SK-N-SH (cell line): ENCODE measurements around the gene HM13.

ENCODE experiments used
- CHD2 ChIP-seq: fragments of 150-350 bp; IDR thresholded peaks from 2 replicates; pipeline ENCODE4 v1.6.1; 2018; ENCODE audit warnings: low read length; ENCODE audit not compliant: partially characterized antibody
- CTCF ChIP-seq: fragments of 200-600 bp; sonication (generic); IDR thresholded peaks from 2 replicates; pipeline ENCODE4 v1.6.1; 2017; ENCODE audit warnings: antibody characterized with exemption, mild to moderate bottlenecking, moderate library complexity
- EP300 ChIP-seq, 2 experiments: IDR thresholded peaks; 2 replicates each; pipeline versions ENCODE4 v1.4.0 to v1.6.1; 2012; ENCODE audit warnings: borderline replicate concordance in 1 of 2, low read depth in 1 of 2, low read length in 1 of 2
- EZH2phosphoT487 ChIP-seq: fragments of 200-600 bp; sonication (generic); IDR thresholded peaks from 2 replicates; pipeline ENCODE4 v1.6.1; 2017; ENCODE audit warnings: low read depth, mixed run types, mild to moderate bottlenecking, antibody characterized with exemption, moderate library complexity, borderline replicate concordance
- GABPA ChIP-seq: IDR thresholded peaks from 2 replicates; pipeline ENCODE4 v1.4.0; 2012; ENCODE audit warnings: low read depth, mild to moderate bottlenecking
- POLR2AphosphoS5 ChIP-seq: IDR thresholded peaks from 2 replicates; pipeline ENCODE4 v1.6.1; 2012; ENCODE audit warnings: low read depth, low read length
- RAD21 ChIP-seq: IDR thresholded peaks from 2 replicates; pipeline ENCODE4 v1.6.1; 2012; ENCODE audit warnings: mild to moderate bottlenecking, low read length
- REST ChIP-seq: IDR thresholded peaks from 2 replicates; pipeline ENCODE4 v1.6.1; 2012; ENCODE audit warnings: mild to moderate bottlenecking, low read depth, low read length, moderate library complexity
- TAF1 ChIP-seq: IDR thresholded peaks from 2 replicates; pipeline ENCODE4 v1.6.1; 2012; ENCODE audit warnings: low read depth, mild to moderate bottlenecking, low read length, moderate library complexity, borderline replicate concordance
- USF1 ChIP-seq: IDR thresholded peaks from 2 replicates; pipeline ENCODE4 v1.4.0; 2012; ENCODE audit warnings: low read depth, borderline replicate concordance
- USF2 ChIP-seq: fragments of 150-350 bp; IDR thresholded peaks from 2 replicates; pipeline ENCODE4 v1.6.1; 2017; ENCODE audit warnings: antibody characterized with exemption, low read length, low read depth, borderline replicate concordance

- TF ChIP-seq TAF1 (no peak), GABPA (no peak), CTCF (no peak), EP300 (IDR thresholded peaks at IDR 0.05; ENCODE audit: borderline replicate concordance in 1 of 2, low read depth in 1 of 2, low read length in 1 of 2) (peak in 1 of 2 experiments; percentile 35; a peak in 1 of 4 replicates), EZH2phosphoT487 (no peak), RAD21 (no peak), USF1 (no peak), POLR2AphosphoS5 (no peak), CHD2 (no peak), USF2 (no peak), REST (no peak)
Observed at GRCh38 chr20:31559704-31560093, 45.5 kb downstream of the HM13 start.
